ENCODE data around the gene PAPOLA.
A peak's percentile ranks its signal among the peaks of the same experiment; 100 is the strongest.

Gene PAPOLA

DNA sequence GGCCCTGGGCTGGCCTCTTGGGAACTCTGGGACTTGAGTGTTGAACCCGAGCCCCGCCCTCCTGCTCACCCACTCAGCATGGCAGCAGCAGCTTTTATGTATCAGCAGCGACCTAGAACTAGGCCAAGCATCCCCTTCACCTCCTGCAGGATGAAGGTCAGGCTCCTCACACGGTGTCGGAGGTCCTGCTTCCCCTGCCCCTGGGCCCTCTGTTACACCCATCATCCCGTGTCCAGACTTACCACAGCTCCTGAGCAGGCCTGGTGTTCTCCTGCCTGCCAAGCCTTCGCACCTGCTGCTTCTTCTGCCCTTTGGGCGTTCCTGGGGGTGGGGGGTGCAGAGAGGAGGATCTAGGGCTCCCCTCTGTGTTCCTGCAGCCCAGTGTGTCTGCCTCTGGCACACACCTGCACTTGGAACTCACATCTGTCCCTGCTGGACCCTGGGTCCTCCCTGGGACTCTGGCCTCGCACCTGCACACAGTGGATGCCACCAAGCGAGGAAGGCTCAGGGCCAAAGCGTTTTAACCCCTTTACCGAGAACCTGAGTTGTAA, 80.3 kb downstream of the PAPOLA start:
- H3K4me3 ChIP-seq (ENCODE audit: control insufficient read depth, low read depth, low read length): no peak overlapping the region
- DNase-seq (ENCODE audit: low read depth): no peak
- no peak for TF ChIP-seq CTCF (conservative IDR thresholded peaks at IDR 0.05; ENCODE audit: control insufficient read depth, insufficient read depth, low read depth, low read length)

GRCh38 chr14:96582995-96583394, 80.8 kb downstream of the PAPOLA start:
- TF ChIP-seq CTCF (conservative IDR thresholded peaks at IDR 0.05; ENCODE audit: control insufficient read depth, insufficient read depth, low read depth, low read length): no peak
- no peak overlapping the region for H3K4me3 ChIP-seq (ENCODE audit: control insufficient read depth, low read depth, low read length)
- no peak for DNase-seq (ENCODE audit: low read depth)

DNA sequence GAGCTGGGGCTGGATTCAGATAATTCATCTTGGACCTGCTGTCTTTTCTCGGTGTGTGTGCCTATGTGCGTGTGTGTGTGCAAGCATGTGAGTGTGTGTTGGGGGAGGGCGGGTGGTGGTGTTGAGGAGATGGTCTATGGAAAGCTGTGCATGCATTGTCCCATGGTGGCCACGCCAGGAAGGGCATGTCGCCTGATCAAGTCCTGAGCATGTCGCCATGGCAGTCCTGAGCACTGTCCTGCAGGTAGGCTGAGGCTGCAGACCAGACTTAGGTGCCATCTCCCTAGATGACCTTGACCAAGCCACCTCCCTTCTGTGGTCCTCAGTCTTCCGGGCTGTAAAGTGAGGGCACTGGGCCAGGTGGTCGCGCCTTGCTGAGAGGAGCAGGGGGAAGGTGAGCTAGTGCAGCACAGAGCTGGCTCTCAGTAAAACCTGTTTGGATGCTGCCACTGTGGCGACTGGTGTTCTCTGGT, 81.4 kb downstream of the PAPOLA start:
- H3K4me3 ChIP-seq (ENCODE audit: control insufficient read depth, low read depth, low read length): no peak overlapping the region
- TF ChIP-seq CTCF (conservative IDR thresholded peaks at IDR 0.05; ENCODE audit: control insufficient read depth, insufficient read depth, low read depth, low read length): no peak
- DNase-seq (ENCODE audit: low read depth): no peak

GRCh38 chr14:96584199-96584906, 82.2 kb downstream of the PAPOLA start:
- no peak overlapping the region for H3K4me3 ChIP-seq (ENCODE audit: control insufficient read depth, low read depth, low read length)
- peak; percentile 14 for TF ChIP-seq CTCF (conservative IDR thresholded peaks at IDR 0.05; ENCODE audit: control insufficient read depth, insufficient read depth, low read depth, low read length)
- DNase-seq (ENCODE audit: low read depth): peak; percentile 15

DNA sequence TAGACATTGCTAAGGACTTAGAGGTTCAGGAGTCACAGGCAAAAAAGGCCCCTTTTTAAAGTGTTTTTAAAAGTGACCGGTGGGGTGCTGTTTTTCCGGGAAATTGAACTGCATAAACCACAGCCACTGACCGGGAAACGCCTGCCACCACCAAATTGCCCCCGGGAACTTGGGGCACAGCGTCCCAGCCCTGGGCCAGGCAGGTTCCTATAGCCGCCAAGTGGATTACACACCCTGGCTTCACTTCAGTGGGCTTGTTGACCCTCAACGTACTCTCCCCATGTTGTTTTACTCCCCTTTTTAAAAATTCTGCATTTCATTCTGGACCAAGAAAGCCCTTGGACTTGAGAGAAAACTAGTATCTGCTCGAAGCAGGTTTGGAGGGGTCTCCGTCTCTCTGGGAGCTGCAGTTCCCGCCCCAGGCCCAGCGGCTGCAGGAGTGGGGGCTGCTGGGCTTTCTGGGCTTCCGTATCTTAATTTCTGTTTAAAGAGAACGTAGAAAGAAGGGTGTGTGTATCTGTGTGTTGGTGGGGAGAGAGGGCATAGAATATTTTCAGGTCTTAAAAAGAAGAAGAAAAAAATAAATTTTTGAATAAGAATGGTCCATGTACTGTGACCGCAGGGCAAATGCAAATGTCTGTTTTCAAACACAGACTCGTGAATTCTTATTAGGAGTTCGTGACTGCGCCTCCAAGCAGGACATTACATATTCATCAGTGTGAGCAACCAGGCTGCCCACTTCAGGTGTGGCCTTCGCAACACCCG, 82.9 kb downstream of the PAPOLA start:
- DNase-seq (ENCODE audit: low read depth): no peak
- no peak for TF ChIP-seq CTCF (conservative IDR thresholded peaks at IDR 0.05; ENCODE audit: control insufficient read depth, insufficient read depth, low read depth, low read length)
- H3K4me3 ChIP-seq (ENCODE audit: control insufficient read depth, low read depth, low read length): no peak overlapping the region

DNA sequence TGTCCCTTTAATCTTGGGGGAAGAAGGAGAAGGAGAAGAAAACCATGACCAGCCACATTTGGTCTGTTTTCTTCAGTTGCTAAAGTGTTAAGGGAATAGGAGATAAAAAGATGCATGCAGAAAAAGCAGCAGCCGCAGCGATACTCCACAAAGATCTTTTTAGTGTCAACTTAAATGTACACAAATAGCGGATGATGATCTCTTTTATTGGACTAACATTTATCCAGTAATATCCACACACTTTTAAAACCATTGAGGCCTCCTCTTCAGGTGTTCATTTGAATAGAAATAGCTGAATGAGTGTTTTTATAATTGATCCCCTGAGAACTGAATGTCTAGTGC, 83.5 kb downstream of the PAPOLA start:
- no peak overlapping the region for H3K4me3 ChIP-seq (ENCODE audit: control insufficient read depth, low read depth, low read length)
- no peak for DNase-seq (ENCODE audit: low read depth)
- TF ChIP-seq CTCF (conservative IDR thresholded peaks at IDR 0.05; ENCODE audit: control insufficient read depth, insufficient read depth, low read depth, low read length): no peak

All from fibroblast of mammary gland (primary cell).